ENCODE results near the gene TYMP.

DNA sequence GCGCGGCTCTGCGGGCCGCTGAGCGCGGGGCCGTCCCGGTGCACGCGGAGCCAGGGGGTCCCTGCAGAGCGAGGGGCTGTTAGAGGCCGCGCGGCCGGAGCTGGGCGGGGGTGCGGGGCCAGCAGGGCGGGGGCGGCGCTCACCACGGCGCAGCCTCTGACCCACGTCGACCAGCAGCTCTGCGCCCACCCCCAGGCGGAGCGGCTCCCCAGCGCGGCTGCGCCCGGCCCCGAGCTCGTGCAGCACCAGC, 4.0 kb downstream of the TYMP start:
- TF ChIP-seq, protein P1, sequence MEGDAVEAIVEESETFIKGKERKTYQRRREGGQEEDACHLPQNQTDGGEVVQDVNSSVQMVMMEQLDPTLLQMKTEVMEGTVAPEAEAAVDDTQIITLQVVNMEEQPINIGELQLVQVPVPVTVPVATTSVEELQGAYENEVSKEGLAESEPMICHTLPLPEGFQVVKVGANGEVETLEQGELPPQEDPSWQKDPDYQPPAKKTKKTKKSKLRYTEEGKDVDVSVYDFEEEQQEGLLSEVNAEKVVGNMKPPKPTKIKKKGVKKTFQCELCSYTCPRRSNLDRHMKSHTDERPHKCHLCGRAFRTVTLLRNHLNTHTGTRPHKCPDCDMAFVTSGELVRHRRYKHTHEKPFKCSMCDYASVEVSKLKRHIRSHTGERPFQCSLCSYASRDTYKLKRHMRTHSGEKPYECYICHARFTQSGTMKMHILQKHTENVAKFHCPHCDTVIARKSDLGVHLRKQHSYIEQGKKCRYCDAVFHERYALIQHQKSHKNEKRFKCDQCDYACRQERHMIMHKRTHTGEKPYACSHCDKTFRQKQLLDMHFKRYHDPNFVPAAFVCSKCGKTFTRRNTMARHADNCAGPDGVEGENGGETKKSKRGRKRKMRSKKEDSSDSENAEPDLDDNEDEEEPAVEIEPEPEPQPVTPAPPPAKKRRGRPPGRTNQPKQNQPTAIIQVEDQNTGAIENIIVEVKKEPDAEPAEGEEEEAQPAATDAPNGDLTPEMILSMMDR (IDR thresholded peaks at IDR 0.05; ENCODE audit: low read length) = no peak
- TF ChIP-seq EZH2 (IDR thresholded peaks at IDR 0.05; ENCODE audit: borderline replicate concordance, low read length) = no peak

All from OCI-LY1 (cell line).